HepG2 (cell line): Measurements from ENCODE around the gene EEIG1. TPM values are rescaled to one million over a fixed set of nuclear protein-coding genes. Genes with fewer than 3 reads are reported as not detected.

ENCODE experiments used
- ESRRA ChIP-seq: sonication (generic); formaldehyde crosslinking; IDR thresholded peaks from 2 replicates; pipeline ENCODE4 v1.5.1; 2020; ENCODE audit warnings: mild to moderate bottlenecking, low read depth, missing genetic modification reagents
- FOXC1 ChIP-seq: sonication (generic); formaldehyde crosslinking; IDR thresholded peaks from 2 replicates; pipeline ENCODE4 v1.8.0; 2022; ENCODE audit warnings: mild to moderate bottlenecking, missing genetic modification reagents, borderline replicate concordance
- HDAC1 ChIP-seq: sonication (generic); formaldehyde crosslinking; IDR thresholded peaks from 2 replicates; pipeline ENCODE4 v1.5.1; 2020; ENCODE audit warnings: mild to moderate bottlenecking, missing genetic modification reagents
- KDM2A ChIP-seq: sonication (generic); formaldehyde crosslinking; IDR thresholded peaks from 2 replicates; pipeline ENCODE4 v1.4.0; 2020; ENCODE audit warnings: low read depth, missing genetic modification reagents, borderline replicate concordance
- RFXANK ChIP-seq: IDR thresholded peaks from 2 replicates; pipeline ENCODE4 v1.6.1; 2016
- RXRA ChIP-seq: sonication (generic); formaldehyde crosslinking; IDR thresholded peaks from 2 replicates; pipeline ENCODE4 v1.5.1; 2020; ENCODE audit warnings: missing genetic modification reagents
- SKI ChIP-seq: fragments of 450-650 bp; IDR thresholded peaks from one replicate; pipeline ENCODE4 v1.6.1; 2018; ENCODE audit warnings: mild to moderate bottlenecking; ENCODE audit not compliant: partially characterized antibody
- TAF15 ChIP-seq: fragments of 200-400 bp; formaldehyde crosslinking; IDR thresholded peaks from one replicate; pipeline ENCODE4 v1.6.1; 2018; ENCODE audit warnings: mild to moderate bottlenecking, low read depth, low read length; ENCODE audit not compliant: poor library complexity, severe bottlenecking
- ZBTB1 ChIP-seq: sonication (generic); formaldehyde crosslinking; IDR thresholded peaks from 2 replicates; pipeline ENCODE4 v1.4.0; 2020; ENCODE audit warnings: missing genetic modification reagents, borderline replicate concordance
- ZNF10 ChIP-seq: sonication (generic); formaldehyde crosslinking; IDR thresholded peaks from 2 replicates; pipeline ENCODE4 v1.4.0; 2020; ENCODE audit warnings: mild to moderate bottlenecking, low read depth, missing genetic modification reagents, borderline replicate concordance
- ZNF180 ChIP-seq: sonication (generic); formaldehyde crosslinking; IDR thresholded peaks from 2 replicates; pipeline ENCODE4 v1.4.0; 2020; ENCODE audit warnings: low read depth, missing genetic modification reagents, borderline replicate concordance
- polyA plus RNA-seq, 8 experiments: library from polyadenylated mRNA; depleted of rRNA in 3 of 8; stranded (reverse) in 7 of 8; unstranded in 1 of 8; fragments of >200 nt; fragmentation: Illumina TruSeq in 4 of 8; extraction: Trizol in 4 of 8; gene quantifications; 2 replicates each; pipeline versions ENCODE4 v1.2.1 to v1.2.3, GENCODE V29; 2011 to 2016; ENCODE audit warnings: low read depth in 4 of 8, missing spikeins in 1 of 8, mixed read lengths in 1 of 8; ENCODE audit not compliant: insufficient read depth in 1 of 8
- total RNA-seq, 5 experiments: library from RNA; depleted of rRNA; stranded (reverse); fragments of >200 nt; fragmentation: Illumina TruSeq; extraction: Trizol; gene quantifications; 2 replicates each; pipeline ENCODE4 v1.2.3, GENCODE V29; 2016; ENCODE audit warnings: low read depth in 1 of 5
- TF ChIP-seq, protein P1 (sequence below): sonication (generic); formaldehyde crosslinking; IDR thresholded peaks from 2 replicates; pipeline ENCODE4 v1.4.0; 2020; ENCODE audit warnings: missing genetic modification reagents, borderline replicate concordance
- TF ChIP-seq, protein P2 (sequence below), 2 experiments: sonication (generic) in 1 of 2; formaldehyde crosslinking in 1 of 2; IDR thresholded peaks; 2 replicates each; pipeline versions ENCODE4 v1.4.0 to v1.6.1; 2016 to 2020; ENCODE audit warnings: borderline replicate concordance in 1 of 2, low read depth in 1 of 2, mild to moderate bottlenecking in 1 of 2, missing genetic modification reagents in 1 of 2
- TF ChIP-seq, protein P3 (sequence below): sonication (generic); formaldehyde crosslinking; IDR thresholded peaks from 2 replicates; pipeline ENCODE4 v1.4.0; 2020; ENCODE audit warnings: missing genetic modification reagents
- TF ChIP-seq, protein P4 (sequence below): sonication (generic); formaldehyde crosslinking; IDR thresholded peaks from 2 replicates; pipeline ENCODE4 v1.4.0; 2020; ENCODE audit warnings: missing genetic modification reagents

Gene EEIG1
- total and polyA plus RNA-seq, 2 of the 13 experiments (the other 11 are each of a cell fraction or from before 2014, with no cell fraction given): 16.6 to 25.2 TPM

DNA sequence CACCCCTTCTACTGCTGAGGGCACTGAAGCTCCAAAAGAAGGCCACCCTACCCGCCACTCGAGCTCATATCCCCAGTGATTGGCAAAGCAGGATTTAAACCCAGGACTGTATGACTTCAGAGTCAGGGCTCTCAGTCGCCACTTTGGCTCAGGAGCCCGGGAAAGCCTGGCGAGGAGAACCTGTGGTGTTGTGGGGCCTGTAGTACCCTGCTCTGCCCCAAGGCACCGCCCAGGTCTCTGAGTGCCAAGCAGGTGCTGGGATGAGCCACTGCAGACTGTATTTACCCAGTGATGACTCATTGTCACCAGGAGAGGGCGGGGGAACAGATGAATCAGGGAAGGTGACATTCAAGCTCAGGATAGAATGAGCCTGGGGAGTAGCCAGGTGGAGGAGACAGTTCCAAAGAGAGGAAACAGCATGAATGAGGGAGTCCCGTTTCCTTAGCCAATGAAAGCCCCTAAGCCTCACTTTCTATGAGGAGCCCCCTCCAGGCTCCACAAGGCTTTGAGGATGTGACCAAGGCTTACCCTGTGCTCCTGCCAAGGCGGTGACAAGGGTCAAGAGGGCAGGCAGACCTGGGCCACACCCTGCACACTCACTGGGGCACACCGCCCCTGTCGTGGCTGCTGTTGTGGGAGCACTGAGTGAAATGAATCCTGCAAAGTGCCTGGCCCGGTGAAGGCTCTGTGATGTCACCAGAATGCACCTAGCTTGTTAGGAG lies 25.3 kb downstream of the EEIG1 start (continued):
- TF ChIP-seq, protein P1, sequence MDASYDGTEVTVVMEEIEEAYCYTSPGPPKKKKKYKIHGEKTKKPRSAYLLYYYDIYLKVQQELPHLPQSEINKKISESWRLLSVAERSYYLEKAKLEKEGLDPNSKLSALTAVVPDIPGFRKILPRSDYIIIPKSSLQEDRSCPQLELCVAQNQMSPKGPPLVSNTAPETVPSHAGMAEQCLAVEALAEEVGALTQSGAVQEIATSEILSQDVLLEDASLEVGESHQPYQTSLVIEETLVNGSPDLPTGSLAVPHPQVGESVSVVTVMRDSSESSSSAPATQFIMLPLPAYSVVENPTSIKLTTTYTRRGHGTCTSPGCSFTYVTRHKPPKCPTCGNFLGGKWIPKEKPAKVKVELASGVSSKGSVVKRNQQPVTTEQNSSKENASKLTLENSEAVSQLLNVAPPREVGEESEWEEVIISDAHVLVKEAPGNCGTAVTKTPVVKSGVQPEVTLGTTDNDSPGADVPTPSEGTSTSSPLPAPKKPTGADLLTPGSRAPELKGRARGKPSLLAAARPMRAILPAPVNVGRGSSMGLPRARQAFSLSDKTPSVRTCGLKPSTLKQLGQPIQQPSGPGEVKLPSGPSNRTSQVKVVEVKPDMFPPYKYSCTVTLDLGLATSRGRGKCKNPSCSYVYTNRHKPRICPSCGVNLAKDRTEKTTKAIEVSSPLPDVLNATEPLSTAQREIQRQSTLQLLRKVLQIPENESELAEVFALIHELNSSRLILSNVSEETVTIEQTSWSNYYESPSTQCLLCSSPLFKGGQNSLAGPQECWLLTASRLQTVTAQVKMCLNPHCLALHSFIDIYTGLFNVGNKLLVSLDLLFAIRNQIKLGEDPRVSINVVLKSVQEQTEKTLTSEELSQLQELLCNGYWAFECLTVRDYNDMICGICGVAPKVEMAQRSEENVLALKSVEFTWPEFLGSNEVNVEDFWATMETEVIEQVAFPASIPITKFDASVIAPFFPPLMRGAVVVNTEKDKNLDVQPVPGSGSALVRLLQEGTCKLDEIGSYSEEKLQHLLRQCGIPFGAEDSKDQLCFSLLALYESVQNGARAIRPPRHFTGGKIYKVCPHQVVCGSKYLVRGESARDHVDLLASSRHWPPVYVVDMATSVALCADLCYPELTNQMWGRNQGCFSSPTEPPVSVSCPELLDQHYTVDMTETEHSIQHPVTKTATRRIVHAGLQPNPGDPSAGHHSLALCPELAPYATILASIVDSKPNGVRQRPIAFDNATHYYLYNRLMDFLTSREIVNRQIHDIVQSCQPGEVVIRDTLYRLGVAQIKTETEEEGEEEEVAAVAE (CRISPR knock-in tag): peak; percentile 69; the same call in 1 of the 2 replicates
- TF ChIP-seq, protein P2, sequence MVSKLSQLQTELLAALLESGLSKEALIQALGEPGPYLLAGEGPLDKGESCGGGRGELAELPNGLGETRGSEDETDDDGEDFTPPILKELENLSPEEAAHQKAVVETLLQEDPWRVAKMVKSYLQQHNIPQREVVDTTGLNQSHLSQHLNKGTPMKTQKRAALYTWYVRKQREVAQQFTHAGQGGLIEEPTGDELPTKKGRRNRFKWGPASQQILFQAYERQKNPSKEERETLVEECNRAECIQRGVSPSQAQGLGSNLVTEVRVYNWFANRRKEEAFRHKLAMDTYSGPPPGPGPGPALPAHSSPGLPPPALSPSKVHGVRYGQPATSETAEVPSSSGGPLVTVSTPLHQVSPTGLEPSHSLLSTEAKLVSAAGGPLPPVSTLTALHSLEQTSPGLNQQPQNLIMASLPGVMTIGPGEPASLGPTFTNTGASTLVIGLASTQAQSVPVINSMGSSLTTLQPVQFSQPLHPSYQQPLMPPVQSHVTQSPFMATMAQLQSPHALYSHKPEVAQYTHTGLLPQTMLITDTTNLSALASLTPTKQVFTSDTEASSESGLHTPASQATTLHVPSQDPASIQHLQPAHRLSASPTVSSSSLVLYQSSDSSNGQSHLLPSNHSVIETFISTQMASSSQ (IDR thresholded peaks at IDR 0.05; ENCODE audit: low read depth): no peak
- TF ChIP-seq, protein P2 (CRISPR knock-in tag; IDR thresholded peaks at IDR 0.05; ENCODE audit: borderline replicate concordance): peak; percentile 50; the same call in 1 of the 2 replicates
- TF ChIP-seq HDAC1 (CRISPR knock-in tag): peak; percentile 56
- TF ChIP-seq, protein P3, sequence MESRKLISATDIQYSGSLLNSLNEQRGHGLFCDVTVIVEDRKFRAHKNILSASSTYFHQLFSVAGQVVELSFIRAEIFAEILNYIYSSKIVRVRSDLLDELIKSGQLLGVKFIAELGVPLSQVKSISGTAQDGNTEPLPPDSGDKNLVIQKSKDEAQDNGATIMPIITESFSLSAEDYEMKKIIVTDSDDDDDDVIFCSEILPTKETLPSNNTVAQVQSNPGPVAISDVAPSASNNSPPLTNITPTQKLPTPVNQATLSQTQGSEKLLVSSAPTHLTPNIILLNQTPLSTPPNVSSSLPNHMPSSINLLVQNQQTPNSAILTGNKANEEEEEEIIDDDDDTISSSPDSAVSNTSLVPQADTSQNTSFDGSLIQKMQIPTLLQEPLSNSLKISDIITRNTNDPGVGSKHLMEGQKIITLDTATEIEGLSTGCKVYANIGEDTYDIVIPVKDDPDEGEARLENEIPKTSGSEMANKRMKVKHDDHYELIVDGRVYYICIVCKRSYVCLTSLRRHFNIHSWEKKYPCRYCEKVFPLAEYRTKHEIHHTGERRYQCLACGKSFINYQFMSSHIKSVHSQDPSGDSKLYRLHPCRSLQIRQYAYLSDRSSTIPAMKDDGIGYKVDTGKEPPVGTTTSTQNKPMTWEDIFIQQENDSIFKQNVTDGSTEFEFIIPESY: 0 out of 2 replicates have a peak, but pooled peaks have one; percentile 27
- TF ChIP-seq SKI: peak; percentile 55
- no peak for TF ChIP-seq TAF15
- peak; percentile 90 for TF ChIP-seq ESRRA (CRISPR knock-in tag)
- TF ChIP-seq FOXC1: 0 out of 2 replicates have a peak, but pooled peaks have one; percentile 30
- TF ChIP-seq ZNF10 (CRISPR knock-in tag): no peak
- TF ChIP-seq, protein P4, sequence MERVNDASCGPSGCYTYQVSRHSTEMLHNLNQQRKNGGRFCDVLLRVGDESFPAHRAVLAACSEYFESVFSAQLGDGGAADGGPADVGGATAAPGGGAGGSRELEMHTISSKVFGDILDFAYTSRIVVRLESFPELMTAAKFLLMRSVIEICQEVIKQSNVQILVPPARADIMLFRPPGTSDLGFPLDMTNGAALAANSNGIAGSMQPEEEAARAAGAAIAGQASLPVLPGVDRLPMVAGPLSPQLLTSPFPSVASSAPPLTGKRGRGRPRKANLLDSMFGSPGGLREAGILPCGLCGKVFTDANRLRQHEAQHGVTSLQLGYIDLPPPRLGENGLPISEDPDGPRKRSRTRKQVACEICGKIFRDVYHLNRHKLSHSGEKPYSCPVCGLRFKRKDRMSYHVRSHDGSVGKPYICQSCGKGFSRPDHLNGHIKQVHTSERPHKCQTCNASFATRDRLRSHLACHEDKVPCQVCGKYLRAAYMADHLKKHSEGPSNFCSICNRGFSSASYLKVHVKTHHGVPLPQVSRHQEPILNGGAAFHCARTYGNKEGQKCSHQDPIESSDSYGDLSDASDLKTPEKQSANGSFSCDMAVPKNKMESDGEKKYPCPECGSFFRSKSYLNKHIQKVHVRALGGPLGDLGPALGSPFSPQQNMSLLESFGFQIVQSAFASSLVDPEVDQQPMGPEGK (CRISPR knock-in tag): peak; percentile 73
- peak; percentile 29; the same call in 1 of the 2 replicates for TF ChIP-seq KDM2A (CRISPR knock-in tag)
- TF ChIP-seq ZNF180 (CRISPR knock-in tag): no peak
- TF ChIP-seq ZBTB1 (CRISPR knock-in tag): no peak
- TF ChIP-seq RXRA (CRISPR knock-in tag): peak; percentile 49; the same call in 1 of the 2 replicates
- TF ChIP-seq RFXANK (CRISPR knock-in tag): 0 out of 2 replicates have a peak, but pooled peaks have one; percentile 35
